ENCODE data around the gene ATP1A1. TPM values are rescaled to one million over a fixed set of nuclear protein-coding genes. Genes with fewer than 3 reads are reported as not detected.

ATP1A1 gene
- total RNA-seq, 2 donors from 2014 or later, result 259 to 313 TPM

- Mint-ChIP-seq H3K4me3 (no peak overlapping the region), H3K36me3 (ENCODE audit: low read depth) (peaks cover 2% of the 10 kb centered on the region), H3K27me3 (peaks cover 18% of the 10 kb centered on the region), H3K4me1 (peaks cover 24% of the 10 kb centered on the region), H3K27ac (peak overlapping the region; percentile 95)
- H3K9me3 ChIP-seq (ENCODE audit: control insufficient read depth, low read length, poor library complexity, severe bottlenecking), result no peaks in the 10 kb centered on the region
- no peak for ATAC-seq
- no peak for DNase-seq
Observed at GRCh38 chr1:116420417-116421200, 47.6 kb downstream of the ATP1A1 start.

- Mint-ChIP-seq H3K27me3 (peaks cover 24% of the 10 kb centered on the region), H3K27ac (no peak overlapping the region), H3K4me3 (no peak overlapping the region), H3K36me3 (ENCODE audit: low read depth) (peaks cover 2% of the 10 kb centered on the region), H3K4me1 (peaks cover 2% of the 10 kb centered on the region)
- no peaks in the 10 kb centered on the region for H3K9me3 ChIP-seq (ENCODE audit: control insufficient read depth, low read length, poor library complexity, severe bottlenecking)
- ATAC-seq (no peak), DNase-seq (no peak)
Observed at GRCh38 chr1:116424438-116424837, 51.4 kb downstream of the ATP1A1 start.

GRCh38 chr1:116424863-116425262, 51.8 kb downstream of the ATP1A1 start:
- no peaks in the 10 kb centered on the region for H3K9me3 ChIP-seq (ENCODE audit: control insufficient read depth, low read length, poor library complexity, severe bottlenecking)
- peaks cover 2% of the 10 kb centered on the region for H3K4me1 Mint-ChIP-seq

GRCh38 chr1:116425987-116426386, 52.9 kb downstream of the ATP1A1 start:
- no peak for ATAC-seq
- no peaks in the 10 kb centered on the region for H3K4me1 Mint-ChIP-seq
- no peak overlapping the region for H3K27ac Mint-ChIP-seq

More at GRCh38 chr1:116424863-116425262, 51.8 kb downstream of the ATP1A1 start:
- no peak for DNase-seq
- Mint-ChIP-seq H3K4me3 (no peak overlapping the region), H3K27ac (no peak overlapping the region), H3K27me3 (peaks cover 24% of the 10 kb centered on the region), H3K36me3 (ENCODE audit: low read depth) (peaks cover 2% of the 10 kb centered on the region)
- ATAC-seq, result no peak

GRCh38 chr1:116426401-116426800, 53.4 kb downstream of the ATP1A1 start:
- no peaks in the 10 kb centered on the region for H3K9me3 ChIP-seq (ENCODE audit: control insufficient read depth, low read length, poor library complexity, severe bottlenecking)
- Mint-ChIP-seq H3K36me3 (ENCODE audit: low read depth) (peaks cover 2% of the 10 kb centered on the region), H3K27me3 (peaks cover 21% of the 10 kb centered on the region), H3K4me3 (no peak overlapping the region), H3K4me1 (no peaks in the 10 kb centered on the region), H3K27ac (peak overlapping the region; percentile 29)
- ATAC-seq (no peak), DNase-seq (no peak)

More at GRCh38 chr1:116425987-116426386, 52.9 kb downstream of the ATP1A1 start:
- Mint-ChIP-seq H3K4me3 (no peak overlapping the region), H3K36me3 (ENCODE audit: low read depth) (peaks cover 2% of the 10 kb centered on the region), H3K27me3 (peaks cover 24% of the 10 kb centered on the region)
- no peaks in the 10 kb centered on the region for H3K9me3 ChIP-seq (ENCODE audit: control insufficient read depth, low read length, poor library complexity, severe bottlenecking)
- DNase-seq, result no peak

GRCh38 chr1:116428576-116428975, 55.5 kb downstream of the ATP1A1 start:
- H3K9me3 ChIP-seq (ENCODE audit: control insufficient read depth, low read length, poor library complexity, severe bottlenecking), result no peaks in the 10 kb centered on the region
- ATAC-seq, result no peak
- Mint-ChIP-seq H3K27ac (no peak overlapping the region), H3K4me1 (no peaks in the 10 kb centered on the region), H3K4me3 (no peak overlapping the region), H3K36me3 (ENCODE audit: low read depth) (peaks cover 2% of the 10 kb centered on the region), H3K27me3 (peaks cover 20% of the 10 kb centered on the region)
- DNase-seq, result no peak

- H3K9me3 ChIP-seq (ENCODE audit: control insufficient read depth, low read length, poor library complexity, severe bottlenecking), result no peaks in the 10 kb centered on the region
- H3K4me3 Mint-ChIP-seq, result peak overlapping the region; percentile 0
- ATAC-seq, result no peak
Observed at GRCh38 chr1:116429821-116430374, 56.9 kb downstream of the ATP1A1 start.

GRCh38 chr1:116431870-116432500, 58.9 kb downstream of the ATP1A1 start:
- ATAC-seq (no peak), DNase-seq (no peak)
- no peaks in the 10 kb centered on the region for H3K9me3 ChIP-seq (ENCODE audit: control insufficient read depth, low read length, poor library complexity, severe bottlenecking)
- peaks cover 6% of the 10 kb centered on the region for H3K27me3 Mint-ChIP-seq
- no peak overlapping the region for H3K27ac Mint-ChIP-seq
- no peaks in the 10 kb centered on the region for H3K36me3 Mint-ChIP-seq (ENCODE audit: low read depth)
- H3K4me3 Mint-ChIP-seq, result no peak overlapping the region
- H3K4me1 Mint-ChIP-seq, result no peaks in the 10 kb centered on the region

More at GRCh38 chr1:116429821-116430374, 56.9 kb downstream of the ATP1A1 start:
- peaks cover 11% of the 10 kb centered on the region for H3K27me3 Mint-ChIP-seq
- no peak for DNase-seq
- H3K36me3 Mint-ChIP-seq (ENCODE audit: low read depth), result no peaks in the 10 kb centered on the region
- H3K4me1 Mint-ChIP-seq, result no peaks in the 10 kb centered on the region
- H3K27ac Mint-ChIP-seq, result peak overlapping the region; percentile 6

GRCh38 chr1:116432655-116433265, 59.7 kb downstream of the ATP1A1 start:
- Mint-ChIP-seq H3K27me3 (peaks cover 4% of the 10 kb centered on the region), H3K27ac (no peak overlapping the region)

GRCh38 chr1:116433275-116434257, 60.5 kb downstream of the ATP1A1 start:
- H3K9me3 ChIP-seq (ENCODE audit: control insufficient read depth, low read length, poor library complexity, severe bottlenecking), result no peaks in the 10 kb centered on the region
- Mint-ChIP-seq H3K4me1 (no peaks in the 10 kb centered on the region), H3K4me3 (no peak overlapping the region), H3K27ac (no peak overlapping the region), H3K27me3 (peaks cover 8% of the 10 kb centered on the region), H3K36me3 (ENCODE audit: low read depth) (no peaks in the 10 kb centered on the region)
- no peak for DNase-seq
- no peak for ATAC-seq

More at GRCh38 chr1:116432655-116433265, 59.7 kb downstream of the ATP1A1 start:
- no peaks in the 10 kb centered on the region for H3K9me3 ChIP-seq (ENCODE audit: control insufficient read depth, low read length, poor library complexity, severe bottlenecking)
- Mint-ChIP-seq H3K4me3 (no peak overlapping the region), H3K36me3 (ENCODE audit: low read depth) (no peaks in the 10 kb centered on the region), H3K4me1 (no peaks in the 10 kb centered on the region)
- no peak for ATAC-seq
- no peak for DNase-seq

- Mint-ChIP-seq H3K4me1 (peaks cover 2% of the 10 kb centered on the region), H3K4me3 (no peak overlapping the region), H3K27me3 (peaks cover 12% of the 10 kb centered on the region), H3K36me3 (ENCODE audit: low read depth) (no peaks in the 10 kb centered on the region), H3K27ac (no peak overlapping the region)
- no peaks in the 10 kb centered on the region for H3K9me3 ChIP-seq (ENCODE audit: control insufficient read depth, low read length, poor library complexity, severe bottlenecking)
- no peak for ATAC-seq
- no peak for DNase-seq
Observed at GRCh38 chr1:116434849-116435248, 61.8 kb downstream of the ATP1A1 start.

GRCh38 chr1:116435806-116436610, 63.0 kb downstream of the ATP1A1 start:
- no peaks in the 10 kb centered on the region for H3K9me3 ChIP-seq (ENCODE audit: control insufficient read depth, low read length, poor library complexity, severe bottlenecking)
- Mint-ChIP-seq H3K4me3 (no peak overlapping the region), H3K27ac (no peak overlapping the region), H3K27me3 (peaks cover 19% of the 10 kb centered on the region), H3K36me3 (ENCODE audit: low read depth) (no peaks in the 10 kb centered on the region), H3K4me1 (peaks cover 2% of the 10 kb centered on the region)
- no peak for DNase-seq
- no peak for ATAC-seq

Data from T-helper 17 cell (primary cell).